Endothelial cell of umbilical vein (primary cell): ENCODE measurements around the gene TXNL4B. TPM values are rescaled to one million over a fixed set of nuclear protein-coding genes. Genes with fewer than 3 reads are reported as not detected.

Experiments
- BruUV-seq: library from RNA; stranded (reverse); fragments of 400-500 nt; replicated peaks from 2 replicates; lab custom pipeline; 2021; lab: Mats Ljungman, UMichigan
- CTCF ChIA-PET: fragments of 300-600, 350-600 bp; sonication (Branson Sonifier 250); formaldehyde crosslinking; loops from one replicate; lab custom pipeline; 2021; ENCODE audit warnings: antibody characterized with exemption, inconsistent platforms; lab: Charles Lee
- POLR2A ChIA-PET: fragments of 300-600, 350-600 bp; sonication (Branson Sonifier 250); formaldehyde crosslinking; loops from one replicate; lab custom pipeline; 2021; ENCODE audit warnings: antibody characterized with exemption, inconsistent platforms; lab: Charles Lee
- DNase-seq: peaks from one replicate; pipeline ENCODE4 v3.0.0-alpha.2; 2011; ENCODE audit warnings: low read depth, low spot score
- FAIRE-seq: peaks from 2 replicates; lab custom pipeline; 2011; peaks lifted over from hg19 to GRCh38; lab: Jason Lieb, UNC
- H2AFZ ChIP-seq: 2 replicates; pipeline ENCODE4 v1.6.0; 2012; ENCODE audit warnings: low read depth, low read length, control low read depth, inconsistent platforms
- H3K27ac ChIP-seq: 2 replicates; pipeline ENCODE4 v1.5.1; 2011; ENCODE audit warnings: low read depth, mild to moderate bottlenecking, control low read depth, low read length, moderate library complexity; ENCODE audit not compliant: insufficient read depth
- H3K27me3 ChIP-seq, 2 experiments: 2 replicates each; pipeline versions ENCODE4 v1.6.0 to v1.6.1; 2011; ENCODE audit warnings: low read length in 2 of 2, mixed read lengths in 1 of 2; ENCODE audit not compliant: control insufficient read depth in 2 of 2, insufficient read depth in 2 of 2
- H3K36me3 ChIP-seq, 2 experiments: 2 replicates in 1 of 2; 3 replicates in 1 of 2; pipeline ENCODE4 v1.5.1; 2011; ENCODE audit warnings: low read length in 2 of 2, mild to moderate bottlenecking in 1 of 2, moderate library complexity in 1 of 2; ENCODE audit not compliant: control insufficient read depth in 2 of 2, insufficient read depth in 2 of 2; ENCODE audit errors: extremely low read depth in 1 of 2
- H3K4me1 ChIP-seq: 3 replicates; pipeline ENCODE4 v1.5.1; 2011; ENCODE audit warnings: mild to moderate bottlenecking, low read length; ENCODE audit not compliant: control insufficient read depth, insufficient read depth; ENCODE audit errors: extremely low read depth
- H3K4me2 ChIP-seq: 2 replicates; pipeline ENCODE4 v1.6.1; 2011; ENCODE audit warnings: low read length, control low read depth, mixed read lengths; ENCODE audit not compliant: insufficient read depth
- H3K4me3 ChIP-seq, 3 experiments: fragments of 200-600 bp in 1 of 3; sonication (generic), shearing (Covaris generic) in 1 of 3; replicated peaks in 1 of 3; 2 replicates each; pipeline ENCODE4 v1.5.1; 2011 to 2016; ENCODE audit warnings: control low read depth in 3 of 3, low read length in 3 of 3, mild to moderate bottlenecking in 2 of 3, inconsistent platforms in 1 of 3, low read depth in 1 of 3, moderate library complexity in 1 of 3; ENCODE audit not compliant: insufficient read depth in 1 of 3
- H3K79me2 ChIP-seq: 2 replicates; pipeline ENCODE4 v1.6.0; 2012; ENCODE audit warnings: low read length, inconsistent platforms; ENCODE audit not compliant: control insufficient read depth, insufficient read depth
- H3K9ac ChIP-seq: replicated peaks from 2 replicates; pipeline ENCODE3; 2011; ENCODE audit warnings: low read length, control low read depth; ENCODE audit not compliant: insufficient read depth; ENCODE audit errors: extremely low read depth
- H3K9me1 ChIP-seq: replicated peaks from 3 replicates; pipeline ENCODE4 v1.6.0; 2011; ENCODE audit warnings: mild to moderate bottlenecking, low read length; ENCODE audit not compliant: control insufficient read depth, insufficient read depth; ENCODE audit errors: extremely low read depth
- H3K9me3 ChIP-seq: replicated peaks from 2 replicates; pipeline ENCODE4 v1.5.1; 2012; ENCODE audit warnings: low read length, inconsistent platforms; ENCODE audit not compliant: control insufficient read depth, insufficient read depth
- H4K20me1 ChIP-seq: replicated peaks from 2 replicates; pipeline ENCODE3; 2011; ENCODE audit warnings: mild to moderate bottlenecking, low read length; ENCODE audit not compliant: control insufficient read depth, insufficient read depth; ENCODE audit errors: extremely low read depth
- EZH2 ChIP-seq: IDR thresholded peaks from 2 replicates; pipeline ENCODE4 v1.6.1; 2012; ENCODE audit warnings: borderline replicate concordance, low read depth, mild to moderate bottlenecking, moderate library complexity, low read length, inconsistent platforms; ENCODE audit not compliant: severe bottlenecking
- FOS ChIP-seq: IDR thresholded peaks from 2 replicates; pipeline ENCODE4 v1.6.1; 2011; ENCODE audit warnings: mild to moderate bottlenecking, low read length, moderate library complexity, borderline replicate concordance; ENCODE audit not compliant: insufficient read depth
- GATA2 ChIP-seq: IDR thresholded peaks from 2 replicates; pipeline ENCODE4 v1.7.0; 2011; ENCODE audit warnings: low read depth, mild to moderate bottlenecking, moderate library complexity, mixed read lengths, low read length; ENCODE audit not compliant: insufficient read length, insufficient read depth
- JUN ChIP-seq: IDR thresholded peaks from 2 replicates; pipeline ENCODE4 v1.6.1; 2011; ENCODE audit warnings: borderline replicate concordance, low read depth; ENCODE audit not compliant: insufficient read length, insufficient read depth
- MAX ChIP-seq: IDR thresholded peaks from 2 replicates; pipeline ENCODE4 v1.6.1; 2011; ENCODE audit not compliant: insufficient read depth, insufficient read length
- MYC ChIP-seq: IDR thresholded peaks from one replicate; pipeline ENCODE4 v1.6.1; 2011; ENCODE audit warnings: mild to moderate bottlenecking, low read depth, low read length
- POLR2A ChIP-seq: IDR thresholded peaks from 2 replicates; pipeline ENCODE4 v1.6.1; 2012; ENCODE audit warnings: low read depth, mild to moderate bottlenecking, control low read depth, low read length
- POLR2AphosphoS5 ChIP-seq: IDR thresholded peaks from 2 replicates; pipeline ENCODE4 v1.6.1; 2012; ENCODE audit warnings: low read depth, mild to moderate bottlenecking, control low read depth, low read length, moderate library complexity; ENCODE audit not compliant: insufficient read depth
- dilution Hi-C: fragments of 300-500 bp; cut with MboI; formaldehyde crosslinking; loops from one replicate; pipeline ENCODE4 v1.15.0; 2019; ENCODE audit warnings: low sequenced_read_pairs; ENCODE audit not compliant: extremely low pct_ligation_motif_present
- intact Hi-C: fragments of 100-400 bp; cut with micrococcal nuclease; formaldehyde crosslinking; loops from one replicate; pipeline ENCODE4 v1.10.0; 2022
- polyA plus RNA-seq, 4 experiments: library from polyadenylated mRNA; depleted of rRNA in 3 of 4; stranded (reverse) in 3 of 4; unstranded in 1 of 4; fragments of >200 nt; gene quantifications; 2 replicates each; pipeline versions ENCODE4 v1.2.1 to v1.2.3, GENCODE V29; 2011 to 2012; ENCODE audit warnings: missing spikeins in 1 of 4
- total RNA-seq: library from RNA; stranded (reverse); gene quantifications from 2 replicates; pipeline ENCODE4 v1.2.3, GENCODE V29; 2021
- TF ChIP-seq, protein P1 (sequence below), 2 donors: IDR thresholded peaks; 1 replicate in 1 of 2; 2 replicates in 1 of 2; pipeline ENCODE4 v1.5.1; 2011; ENCODE audit warnings: low read length in 2 of 2, mild to moderate bottlenecking in 2 of 2, moderate library complexity in 2 of 2, control low read depth in 1 of 2, inconsistent platforms in 1 of 2, low read depth in 1 of 2; ENCODE audit not compliant: insufficient read depth in 1 of 2; ENCODE audit errors: extremely low read depth in 1 of 2

Gene TXNL4B
- total and polyA plus RNA-seq, 2 donors (not counting 3 experiments of a cell fraction or from before 2014, with no cell fraction given): 10.0 to 12.7 TPM

GRCh38 chr16:72124761-72125634 is 31.6 kb upstream of the TXNL4B start:
- POLR2A ChIA-PET: no interaction called here
- no TSS peak for BruUV-seq
- H3K36me3 ChIP-seq: no peaks in the 10 kb centered on the region
- TF ChIP-seq, protein P1, sequence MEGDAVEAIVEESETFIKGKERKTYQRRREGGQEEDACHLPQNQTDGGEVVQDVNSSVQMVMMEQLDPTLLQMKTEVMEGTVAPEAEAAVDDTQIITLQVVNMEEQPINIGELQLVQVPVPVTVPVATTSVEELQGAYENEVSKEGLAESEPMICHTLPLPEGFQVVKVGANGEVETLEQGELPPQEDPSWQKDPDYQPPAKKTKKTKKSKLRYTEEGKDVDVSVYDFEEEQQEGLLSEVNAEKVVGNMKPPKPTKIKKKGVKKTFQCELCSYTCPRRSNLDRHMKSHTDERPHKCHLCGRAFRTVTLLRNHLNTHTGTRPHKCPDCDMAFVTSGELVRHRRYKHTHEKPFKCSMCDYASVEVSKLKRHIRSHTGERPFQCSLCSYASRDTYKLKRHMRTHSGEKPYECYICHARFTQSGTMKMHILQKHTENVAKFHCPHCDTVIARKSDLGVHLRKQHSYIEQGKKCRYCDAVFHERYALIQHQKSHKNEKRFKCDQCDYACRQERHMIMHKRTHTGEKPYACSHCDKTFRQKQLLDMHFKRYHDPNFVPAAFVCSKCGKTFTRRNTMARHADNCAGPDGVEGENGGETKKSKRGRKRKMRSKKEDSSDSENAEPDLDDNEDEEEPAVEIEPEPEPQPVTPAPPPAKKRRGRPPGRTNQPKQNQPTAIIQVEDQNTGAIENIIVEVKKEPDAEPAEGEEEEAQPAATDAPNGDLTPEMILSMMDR (IDR thresholded peaks at IDR 0.05; ENCODE audit: extremely low read depth in 1 of 2, insufficient read depth in 1 of 2, low read depth in 1 of 2, low read length in 2 of 2): peak; percentile 76 to 82
- no peak for TF ChIP-seq POLR2AphosphoS5
- no peak overlapping the region for H3K27ac ChIP-seq
- H2AFZ ChIP-seq: peak overlapping the region; percentile 2
- no peak overlapping the region for H3K4me3 ChIP-seq
- H3K9ac ChIP-seq: no peak overlapping the region
- DNase-seq (peak; percentile 67), FAIRE-seq (peak; percentile 94)
- H3K4me1 ChIP-seq: peaks cover 3% of the 10 kb centered on the region
- no peaks in the 10 kb centered on the region for H3K9me1 ChIP-seq
- no peaks in the 10 kb centered on the region for H3K79me2 ChIP-seq
- dilution Hi-C loops: loop anchor here (25.0 kb wide), 1 partner anchor 337 kb away; no protein-coding TSS in a partner anchor
- H3K27me3 ChIP-seq: no peaks in the 10 kb centered on the region
- intact Hi-C loops: loop anchor here (1.0 to 10.0 kb wide), 6 partner anchors 78 to 1910 kb away; no protein-coding TSS in a partner anchor
- no peaks in the 10 kb centered on the region for H4K20me1 ChIP-seq
- CTCF ChIA-PET: interaction anchor here (0.6 to 3.1 kb wide), 28 partner anchors 9 to 1982 kb away, joined by 3 to 49 read pairs (median 4); partner anchors contain the start of genes DHX38 and TXNL4B
- no peak overlapping the region for H3K4me2 ChIP-seq
- H3K9me3 ChIP-seq: no peaks in the 10 kb centered on the region

- no peak overlapping the region for H3K9ac ChIP-seq
- TF ChIP-seq JUN (no peak), MAX (no peak), GATA2 (no peak), POLR2A (no peak), POLR2AphosphoS5 (no peak), FOS (no peak), MYC (no peak), EZH2 (no peak)
- TF ChIP-seq, protein P1 (IDR thresholded peaks at IDR 0.05; ENCODE audit: extremely low read depth in 1 of 2, insufficient read depth in 1 of 2, low read depth in 1 of 2, low read length in 2 of 2): no peak
- FAIRE-seq: no peak
- POLR2A ChIA-PET: no interaction called here
- BruUV-seq: no TSS peak
- no peaks in the 10 kb centered on the region for H4K20me1 ChIP-seq
- H3K79me2 ChIP-seq: no peaks in the 10 kb centered on the region
- no peak for DNase-seq
- H3K36me3 ChIP-seq: no peaks in the 10 kb centered on the region
- H3K27ac ChIP-seq: no peak overlapping the region
- dilution Hi-C loops (no loop called here), intact Hi-C loops (loop anchor here (2.0 to 10.0 kb wide), 2 partner anchors 79 to 1911 kb away; no protein-coding TSS in a partner anchor)
- CTCF ChIA-PET: interaction anchor here (0.7 to 3.1 kb wide), 17 partner anchors 10 to 1910 kb away, joined by 3 to 49 read pairs (median 6); partner anchors contain the start of genes DHX38 and TXNL4B
- no peaks in the 10 kb centered on the region for H3K9me1 ChIP-seq
- H3K9me3 ChIP-seq: no peaks in the 10 kb centered on the region
- H2AFZ ChIP-seq: no peak overlapping the region
- H3K4me3 ChIP-seq: no peak overlapping the region
- H3K4me1 ChIP-seq: peaks cover 3% of the 10 kb centered on the region
- no peaks in the 10 kb centered on the region for H3K27me3 ChIP-seq
- H3K4me2 ChIP-seq: no peak overlapping the region
These were observed 30.7 kb upstream of the TXNL4B start for GRCh38 chr16:72124148-72124547.
